Transverse colon (tissue), 3 donors: ENCODE measurements around the gene DPP4.

ENCODE experiments used
- CTCF ChIP-seq, 5 experiments: fragments of 200-600 bp in 3 of 5; fragments of 450-650 bp in 2 of 5; sonication (generic) in 3 of 5; IDR thresholded peaks; 1 replicate in 2 of 5; 2 replicates in 3 of 5; pipeline ENCODE4 v1.5.1; 2016 to 2017; ENCODE audit warnings: antibody characterized with exemption in 5 of 5, inconsistent platforms in 3 of 5, mild to moderate bottlenecking in 2 of 5, moderate library complexity in 1 of 5
- EP300 ChIP-seq: sonication (generic); formaldehyde crosslinking; IDR thresholded peaks from one replicate; pipeline ENCODE4 v1.6.1; 2017; ENCODE audit warnings: antibody characterized with exemption, low read depth

GRCh38 chr2:161972232-161972631 lies 101.8 kb downstream of the DPP4 start:
- TF ChIP-seq CTCF (IDR thresholded peaks at IDR 0.05) (no peak), EP300 (no peak)
